HepG2 (cell line): ENCODE data around the gene THAP5. TPM values are rescaled to one million over a fixed set of nuclear protein-coding genes. Genes with fewer than 3 reads are reported as not detected.
A peak's percentile ranks its signal among the peaks of the same experiment; 100 is the strongest.

ENCODE experiments used
- BRF2 ChIP-seq: sonication (generic); formaldehyde crosslinking; IDR thresholded peaks from 2 replicates; pipeline ENCODE4 v1.8.1; 2022; ENCODE audit warnings: mild to moderate bottlenecking, missing genetic modification reagents
- HES4 ChIP-seq: sonication (generic); formaldehyde crosslinking; IDR thresholded peaks from 2 replicates; pipeline ENCODE4 v1.9.0; 2021; ENCODE audit warnings: mild to moderate bottlenecking, missing genetic modification reagents, borderline replicate concordance
- KLF15 ChIP-seq: sonication (generic); formaldehyde crosslinking; IDR thresholded peaks from 2 replicates; pipeline ENCODE4 v1.8.1; 2023; ENCODE audit warnings: borderline replicate concordance, mild to moderate bottlenecking, inconsistent platforms, missing genetic modification reagents, mixed read lengths
- LCORL ChIP-seq, 2 experiments: fragments of 450-650 bp in 1 of 2; sonication (generic) in 1 of 2; formaldehyde crosslinking in 1 of 2; IDR thresholded peaks; 2 replicates each; pipeline versions ENCODE4 v1.5.0 to v1.6.1; 2017 to 2020; ENCODE audit warnings: antibody characterized with exemption in 1 of 2, missing genetic modification reagents in 1 of 2
- MAFK ChIP-seq, 2 experiments: IDR thresholded peaks in 1 of 2; conservative IDR thresholded peaks in 1 of 2; 2 replicates each; pipeline ENCODE4 v1.6.1; 2011; ENCODE audit warnings: improper control_type of control experiment in 2 of 2, low read length in 2 of 2
- NFE2L1 ChIP-seq: sonication (generic); formaldehyde crosslinking; IDR thresholded peaks from 2 replicates; pipeline ENCODE4 v1.4.0; 2020; ENCODE audit warnings: missing genetic modification reagents, mild to moderate bottlenecking, borderline replicate concordance
- NR2F2 ChIP-seq: IDR thresholded peaks from 2 replicates; pipeline ENCODE4 v1.6.1; 2012; ENCODE audit warnings: low read depth, inconsistent platforms, borderline replicate concordance
- PAWR ChIP-seq: sonication (generic); formaldehyde crosslinking; IDR thresholded peaks from 2 replicates; pipeline ENCODE4 v1.4.0; 2020; ENCODE audit warnings: missing genetic modification reagents, mild to moderate bottlenecking, borderline replicate concordance
- PCBP2 ChIP-seq: fragments of 200-400 bp; formaldehyde crosslinking; optimal IDR thresholded peaks from 2 replicates; pipeline ENCODE3; 2018; ENCODE audit warnings: low read length, low read depth; ENCODE audit not compliant: poor library complexity, severe bottlenecking
- POGK ChIP-seq: sonication (generic); formaldehyde crosslinking; conservative IDR thresholded peaks from 2 replicates; pipeline ENCODE4 v1.8.0; 2022; ENCODE audit warnings: mild to moderate bottlenecking, moderate library complexity, missing genetic modification reagents
- RORA ChIP-seq: sonication (generic); formaldehyde crosslinking; IDR thresholded peaks from 2 replicates; pipeline ENCODE4 v1.5.0; 2020; ENCODE audit warnings: mild to moderate bottlenecking, missing genetic modification reagents, moderate library complexity
- SOX6 ChIP-seq, 2 experiments: fragments of 450-650 bp in 1 of 2; sonication (generic) in 1 of 2; formaldehyde crosslinking in 1 of 2; IDR thresholded peaks; 2 replicates each; pipeline versions ENCODE4 v1.4.0 to v1.6.1; 2017 to 2020; ENCODE audit warnings: antibody characterized with exemption in 1 of 2, mild to moderate bottlenecking in 1 of 2, missing genetic modification reagents in 1 of 2
- TFDP1 ChIP-seq: IDR thresholded peaks from 2 replicates; pipeline ENCODE4 v1.6.1; 2016; ENCODE audit warnings: missing compliant biosample characterization, missing genetic modification reagents, borderline replicate concordance
- TGIF2 ChIP-seq: IDR thresholded peaks from 2 replicates; pipeline ENCODE4 v1.6.1; 2016; ENCODE audit warnings: control low read depth, missing compliant biosample characterization
- ZNF12 ChIP-seq: sonication (generic); formaldehyde crosslinking; IDR thresholded peaks from 2 replicates; pipeline ENCODE4 v1.5.0; 2020; ENCODE audit warnings: missing genetic modification reagents
- ZNF138 ChIP-seq: sonication (generic); formaldehyde crosslinking; IDR thresholded peaks from 2 replicates; pipeline ENCODE4 v1.5.0; 2020; ENCODE audit warnings: mild to moderate bottlenecking, low read depth, missing genetic modification reagents
- ZNF264 ChIP-seq: sonication (generic); formaldehyde crosslinking; IDR thresholded peaks from 2 replicates; pipeline ENCODE4 v1.4.0; 2020; ENCODE audit warnings: missing genetic modification reagents
- ZNF430 ChIP-seq: sonication (generic); formaldehyde crosslinking; IDR thresholded peaks from 2 replicates; pipeline ENCODE4 v1.9.0; 2021; ENCODE audit warnings: mild to moderate bottlenecking, missing genetic modification reagents
- ZNF660 ChIP-seq: sonication (generic); formaldehyde crosslinking; IDR thresholded peaks from 2 replicates; pipeline ENCODE4 v1.5.1; 2020; ENCODE audit warnings: mild to moderate bottlenecking, low read depth, missing genetic modification reagents, borderline replicate concordance
- ZNF839 ChIP-seq: sonication (generic); formaldehyde crosslinking; IDR thresholded peaks from 2 replicates; pipeline ENCODE4 v1.4.0; 2020; ENCODE audit warnings: missing genetic modification reagents, mild to moderate bottlenecking, borderline replicate concordance
- polyA plus RNA-seq, 8 experiments: library from polyadenylated mRNA; depleted of rRNA in 3 of 8; stranded (reverse) in 7 of 8; unstranded in 1 of 8; fragments of >200 nt; fragmentation: Illumina TruSeq in 4 of 8; extraction: Trizol in 4 of 8; gene quantifications; 2 replicates each; pipeline versions ENCODE4 v1.2.1 to v1.2.3, GENCODE V29; 2011 to 2016; ENCODE audit warnings: low read depth in 4 of 8, missing spikeins in 1 of 8, mixed read lengths in 1 of 8; ENCODE audit not compliant: insufficient read depth in 1 of 8
- total RNA-seq, 5 experiments: library from RNA; depleted of rRNA; stranded (reverse); fragments of >200 nt; fragmentation: Illumina TruSeq; extraction: Trizol; gene quantifications; 2 replicates each; pipeline ENCODE4 v1.2.3, GENCODE V29; 2016; ENCODE audit warnings: low read depth in 1 of 5
- TF ChIP-seq, protein P1 (sequence below): sonication (generic); formaldehyde crosslinking; IDR thresholded peaks from 2 replicates; pipeline ENCODE4 v1.4.0; 2020; ENCODE audit warnings: mild to moderate bottlenecking, low read depth, missing genetic modification reagents

The THAP5 gene
- total and polyA plus RNA-seq, 2 of the 13 experiments (the other 11 are each of a cell fraction or from before 2014, with no cell fraction given), result 3.6 to 11.8 TPM

DNA sequence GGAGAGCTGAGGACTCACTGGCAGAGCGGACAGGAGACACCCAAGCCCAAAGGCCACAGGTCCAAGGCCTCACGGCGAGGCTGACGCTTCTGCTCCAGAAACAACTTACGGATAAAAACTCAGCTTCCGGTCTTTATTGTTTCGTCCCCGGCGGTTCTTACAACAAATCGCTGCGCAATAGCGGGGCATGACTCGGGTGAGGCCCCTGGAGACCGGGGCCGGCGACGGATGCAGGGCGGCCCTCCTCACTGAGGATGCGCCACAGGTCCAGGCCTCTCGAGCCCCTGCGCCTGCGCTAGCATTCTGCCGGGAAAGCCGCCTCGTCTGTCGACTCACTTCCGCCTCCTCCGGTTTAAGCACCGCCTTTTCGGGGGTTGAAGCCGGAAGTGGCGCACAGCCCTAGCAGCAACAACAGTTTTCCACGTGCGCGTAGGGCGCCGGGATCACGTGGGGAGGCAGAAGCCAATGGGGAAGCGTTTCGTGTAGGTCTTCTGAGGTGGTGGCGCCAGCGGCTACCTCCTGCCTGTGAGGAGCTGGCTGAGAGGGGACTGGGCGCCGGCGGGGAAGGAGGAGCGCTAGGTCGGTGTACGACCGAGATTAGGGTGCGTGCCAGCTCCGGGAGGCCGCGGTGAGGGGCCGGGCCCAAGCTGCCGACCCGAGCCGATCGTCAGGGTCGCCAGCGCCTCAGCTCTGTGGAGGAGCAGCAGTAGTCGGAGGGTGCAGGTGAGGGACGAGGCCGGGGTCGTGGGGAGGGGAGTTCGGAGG, at the start of gene THAP5, which contains the start of gene DNAJB9 (continued):
- TF ChIP-seq BRF2, result peak; percentile 91
- TF ChIP-seq PCBP2, result no peak
- TF ChIP-seq NFE2L1 (CRISPR knock-in tag), result no peak; the same call in 1 of the 2 replicates
- TF ChIP-seq NR2F2, result peak; percentile 16; the same call in 1 of the 2 replicates
- TF ChIP-seq POGK (CRISPR knock-in tag), result peak; percentile 91
- 0 out of 2 replicates have a peak, but pooled peaks have one; percentile 41 for TF ChIP-seq ZNF12 (CRISPR knock-in tag)
- no peak for TF ChIP-seq PAWR (CRISPR knock-in tag)
- no peak for TF ChIP-seq ZNF264
- TF ChIP-seq TGIF2, result peak; percentile 91; the same call in 1 of the 2 replicates
- TF ChIP-seq KLF15 (CRISPR knock-in tag), result 0 out of 2 replicates have a peak, but pooled peaks have one; percentile 25
- peak; percentile 71; the same call in 1 of the 2 replicates for TF ChIP-seq ZNF138 (CRISPR knock-in tag)
- no peak for TF ChIP-seq ZNF660 (CRISPR knock-in tag)
- TF ChIP-seq, protein P1, sequence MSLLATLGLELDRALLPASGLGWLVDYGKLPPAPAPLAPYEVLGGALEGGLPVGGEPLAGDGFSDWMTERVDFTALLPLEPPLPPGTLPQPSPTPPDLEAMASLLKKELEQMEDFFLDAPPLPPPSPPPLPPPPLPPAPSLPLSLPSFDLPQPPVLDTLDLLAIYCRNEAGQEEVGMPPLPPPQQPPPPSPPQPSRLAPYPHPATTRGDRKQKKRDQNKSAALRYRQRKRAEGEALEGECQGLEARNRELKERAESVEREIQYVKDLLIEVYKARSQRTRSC (CRISPR knock-in tag), result 0 out of 2 replicates have a peak, but pooled peaks have one; percentile 77
- peak; percentile 62; the same call in 1 of the 2 replicates for TF ChIP-seq LCORL (IDR thresholded peaks at IDR 0.05)
- TF ChIP-seq LCORL (CRISPR knock-in tag; IDR thresholded peaks at IDR 0.05), result peak; percentile 18; the same call in 1 of the 2 replicates
- TF ChIP-seq ZNF839, result no peak
- no peak for TF ChIP-seq MAFK (conservative IDR thresholded peaks at IDR 0.05 in 1 of 2, IDR thresholded peaks at IDR 0.05 in 1 of 2; ENCODE audit: low read length in 2 of 2)
- no peak for TF ChIP-seq SOX6 (IDR thresholded peaks at IDR 0.05)
- TF ChIP-seq SOX6 (CRISPR knock-in tag; IDR thresholded peaks at IDR 0.05), result peak; percentile 79
- peak; percentile 90 for TF ChIP-seq ZNF430
- TF ChIP-seq TFDP1 (CRISPR knock-in tag), result peak; percentile 90
- TF ChIP-seq RORA (CRISPR knock-in tag), result no peak
- TF ChIP-seq HES4 (CRISPR knock-in tag), result peak; percentile 60; the same call in 1 of the 2 replicates
